ENCODE measurements around the gene INMT. TPM values are rescaled to one million over a fixed set of nuclear protein-coding genes. Genes with fewer than 3 reads are reported as not detected.
A peak's percentile ranks its signal among the peaks of the same experiment; 100 is the strongest.

INMT gene
- total and polyA plus RNA-seq, 8 donors = 4.2 to 18.7 (median 9.6) TPM

- Histone ChIP-seq H3K27me3 (no peaks in the 10 kb centered on the region), H3K27ac (no peak overlapping the region), H3K4me1 (no peaks in the 10 kb centered on the region), H3K9me3 (no peaks in the 10 kb centered on the region), H3K36me3 (no peaks in the 10 kb centered on the region), H3K4me3 (no peak overlapping the region)
- FAIRE-seq = no peak
- intact Hi-C loops (cut with DNase I) = no loop called here
- TF ChIP-seq CTCF (IDR thresholded peaks at IDR 0.05) = no peak
- no peak for ATAC-seq
- 93% methylated on average over 6 of the region's 6 CpGs for WGBS, 2 donors
- no peak for DNase-seq
These were observed 45.6 kb upstream of the INMT start for GRCh38 chr7:30706316-30706715.

GRCh38 chr7:30706908-30707307, 45.0 kb upstream of the INMT start:
- intact Hi-C loops (cut with DNase I) = no loop called here
- H3K4me3 ChIP-seq = no peak overlapping the region
- 90% methylated on average over 6 of the region's 6 CpGs for WGBS, 2 donors
- DNase-seq (no peak), ATAC-seq (no peak), FAIRE-seq (no peak)
- no peak overlapping the region for H3K27ac ChIP-seq
- H3K36me3 ChIP-seq = no peaks in the 10 kb centered on the region
- H3K4me1 ChIP-seq = no peaks in the 10 kb centered on the region
- H3K9me3 ChIP-seq = no peaks in the 10 kb centered on the region
- H3K27me3 ChIP-seq = no peaks in the 10 kb centered on the region
- no peak for TF ChIP-seq CTCF (IDR thresholded peaks at IDR 0.05)

GRCh38 chr7:30707391-30708357, 44.3 kb upstream of the INMT start:
- Histone ChIP-seq H3K4me1 (no peaks in the 10 kb centered on the region), H3K9me3 (no peaks in the 10 kb centered on the region), H3K36me3 (no peaks in the 10 kb centered on the region), H3K27me3 (no peaks in the 10 kb centered on the region), H3K4me3 (no peak overlapping the region), H3K27ac (no peak overlapping the region)
- TF ChIP-seq CTCF (IDR thresholded peaks at IDR 0.05) = no peak
- WGBS, 2 donors = 79 to 82% methylated on average over 16 of the region's 16 CpGs
- FAIRE-seq (no peak), DNase-seq (peak in 1 of 6 donors; percentile 41), ATAC-seq (peak in 1 of 4 donors; percentile 14)
- intact Hi-C loops (cut with DNase I) = no loop called here

GRCh38 chr7:30708412-30708811, 43.5 kb upstream of the INMT start:
- 78 to 89% methylated on average over 4 of the region's 4 CpGs for WGBS, 2 donors
- FAIRE-seq = no peak
- H3K27ac ChIP-seq = no peak overlapping the region

More at GRCh38 chr7:30708412-30708811, 43.5 kb upstream of the INMT start:
- Histone ChIP-seq H3K36me3 (no peaks in the 10 kb centered on the region), H3K4me1 (no peaks in the 10 kb centered on the region), H3K4me3 (no peak overlapping the region), H3K9me3 (no peaks in the 10 kb centered on the region), H3K27me3 (no peaks in the 10 kb centered on the region)
- DNase-seq (no peak), ATAC-seq (no peak)
- intact Hi-C loops (cut with DNase I) = no loop called here
- TF ChIP-seq CTCF (IDR thresholded peaks at IDR 0.05) = no peak

All from pancreas (tissue), 10 donors.